Thoracic aorta (tissue), 2 donors: Measurements from ENCODE around the gene LDLRAD2. TPM values are rescaled to one million over a fixed set of nuclear protein-coding genes. Genes with fewer than 3 reads are reported as not detected.

Experiments used
- ATAC-seq: fragments of 150-250 bp; one replicate; pipeline ENCODE4 v1.8.0; 2017; ENCODE audit warnings: low read depth; ENCODE audit not compliant: insufficient number of reproducible peaks, low FRiP score
- DNase-seq: peaks from one replicate; pipeline ENCODE4 v3.0.0-alpha.2; 2020; ENCODE audit warnings: low spot score
- H3K27ac ChIP-seq, 2 donors: fragments of 200-600 bp; sonication (generic); 1 replicate in 1 of 2; 2 replicates in 1 of 2; pipeline ENCODE4 v1.5.1; 2016; ENCODE audit warnings: mild to moderate bottlenecking in 2 of 2, moderate library complexity in 2 of 2
- H3K27me3 ChIP-seq: fragments of 200-600 bp; sonication (generic); replicated peaks from 2 replicates; pipeline ENCODE4 v1.6.0; 2016; ENCODE audit warnings: mild to moderate bottlenecking; ENCODE audit not compliant: insufficient read depth
- H3K36me3 ChIP-seq: fragments of 200-600 bp; sonication (generic); one replicate; pipeline ENCODE4 v1.5.1; 2016
- H3K4me1 ChIP-seq, 2 donors: fragments of 200-600 bp; sonication (generic); 1 replicate in 1 of 2; 2 replicates in 1 of 2; pipeline versions ENCODE4 v1.5.1 to v1.6.0; 2016; ENCODE audit warnings: low read depth in 2 of 2, mild to moderate bottlenecking in 1 of 2; ENCODE audit not compliant: control insufficient read depth in 1 of 2
- H3K4me3 ChIP-seq: fragments of 200-600 bp; sonication (generic); 2 replicates; pipeline ENCODE4 v1.5.1; 2016; ENCODE audit warnings: mild to moderate bottlenecking
- H3K9me3 ChIP-seq: fragments of 200-600 bp; sonication (generic); 2 replicates; pipeline ENCODE4 v1.5.1; 2016
- CTCF ChIP-seq: fragments of 200-600 bp; sonication (generic); IDR thresholded peaks from one replicate; pipeline ENCODE4 v1.5.1; 2019; ENCODE audit warnings: antibody characterized with exemption
- total RNA-seq, 2 donors: library from RNA; depleted of rRNA; stranded (reverse); fragments of >200 nt; gene quantifications; one replicate each; pipeline versions ENCODE4 v1.1.0 to v1.2.3, GENCODE V29; 2016

LDLRAD2 gene
- total RNA-seq, 2 donors from 2014 or later: 0.27 TPM; not detected in 1

GRCh38 chr1:21841852-21842466 lies 29.9 kb downstream of the LDLRAD2 start:
- Histone ChIP-seq H3K4me3 (no peak overlapping the region), H3K27me3 (no peaks in the 10 kb centered on the region), H3K27ac (no peak overlapping the region), H3K4me1 (no peaks in the 10 kb centered on the region), H3K9me3 (no peaks in the 10 kb centered on the region), H3K36me3 (peaks cover 89% of the 10 kb centered on the region)
- DNase-seq (no peak), ATAC-seq (no peak)
- TF ChIP-seq CTCF: no peak

- ATAC-seq (no peak), DNase-seq (no peak)
- no peaks in the 10 kb centered on the region for H3K4me1 ChIP-seq
- H3K27me3 ChIP-seq: no peaks in the 10 kb centered on the region
- no peak overlapping the region for H3K27ac ChIP-seq
- no peak overlapping the region for H3K4me3 ChIP-seq
- H3K36me3 ChIP-seq: peaks cover 89% of the 10 kb centered on the region
- H3K9me3 ChIP-seq: no peaks in the 10 kb centered on the region
- TF ChIP-seq CTCF: no peak
These were observed 30.6 kb downstream of the LDLRAD2 start for GRCh38 chr1:21842606-21843162.

- Histone ChIP-seq H3K36me3 (peaks cover 89% of the 10 kb centered on the region), H3K27me3 (no peaks in the 10 kb centered on the region), H3K9me3 (no peaks in the 10 kb centered on the region), H3K27ac (no peak overlapping the region), H3K4me1 (no peaks in the 10 kb centered on the region), H3K4me3 (no peak overlapping the region)
- DNase-seq: no peak
- TF ChIP-seq CTCF: no peak
- ATAC-seq: no peak
These were observed 31.1 kb downstream of the LDLRAD2 start for GRCh38 chr1:21843208-21843607.

- no peak overlapping the region for H3K4me3 ChIP-seq
- no peak for ATAC-seq
- no peak for TF ChIP-seq CTCF
- H3K9me3 ChIP-seq: no peaks in the 10 kb centered on the region
- no peaks in the 10 kb centered on the region for H3K4me1 ChIP-seq
- DNase-seq: no peak
- H3K27ac ChIP-seq: no peak overlapping the region
- no peaks in the 10 kb centered on the region for H3K27me3 ChIP-seq
- peaks cover 89% of the 10 kb centered on the region for H3K36me3 ChIP-seq
These were observed 31.9 kb downstream of the LDLRAD2 start for GRCh38 chr1:21843996-21844395.

GRCh38 chr1:21845646-21846641 lies 33.9 kb downstream of the LDLRAD2 start:
- no peak for TF ChIP-seq CTCF
- Histone ChIP-seq H3K27ac (no peak overlapping the region), H3K36me3 (peaks cover 91% of the 10 kb centered on the region)

More at GRCh38 chr1:21845646-21846641, 33.9 kb downstream of the LDLRAD2 start:
- no peaks in the 10 kb centered on the region for H3K9me3 ChIP-seq
- no peaks in the 10 kb centered on the region for H3K27me3 ChIP-seq
- ATAC-seq (no peak), DNase-seq (no peak)
- H3K4me3 ChIP-seq: no peak overlapping the region
- H3K4me1 ChIP-seq: no peaks in the 10 kb centered on the region
